ENCODE results near the gene PSMG4. TPM values are rescaled to one million over a fixed set of nuclear protein-coding genes. Genes with fewer than 3 reads are reported as not detected.

Gene PSMG4
- total RNA-seq, 1 experiment from 2014 or later: 35.0 TPM

GRCh38 chr6:3245216-3245615, 13.5 kb upstream of the PSMG4 start:
- ChIA-PET CTCF (no interaction called here), RAD21 (ENCODE audit: low non-redundant PET in 1 of 2, low total read pairs in 2 of 2, uncharacterized antibody in 2 of 2, unreplicated experiment in 2 of 2) (no interaction called here), POLR2A (no interaction called here)
- Histone ChIP-seq H3K27ac (ENCODE audit: low read depth, low read length) (no peak overlapping the region), H3K4me1 (ENCODE audit: control insufficient read depth in 1 of 2, insufficient read depth in 2 of 2, low read length in 2 of 2) (peaks cover 0 to 10% of the 10 kb centered on the region in 2 experiments; a peak in 2 of 4 replicates), H3K4me3 (replicated peaks in 1 of 2; ENCODE audit: low read depth in 1 of 2, low read length in 2 of 2) (no peak overlapping the region), H3K27me3 (ENCODE audit: insufficient read depth, low read length) (no peaks in the 10 kb centered on the region), H2AFZ (ENCODE audit: low read depth, low read length, poor library complexity, severe bottlenecking) (no peak overlapping the region), H3K79me2 (ENCODE audit: insufficient read depth, low read length) (no peaks in the 10 kb centered on the region), H3K4me2 (ENCODE audit: low read length) (no peak overlapping the region), H4K20me1 (ENCODE audit: insufficient read depth) (no peaks in the 10 kb centered on the region), H3K36me3 (ENCODE audit: control insufficient read depth in 1 of 2, insufficient read depth in 2 of 2, low read length in 2 of 2) (no peaks in the 10 kb centered on the region), H3K9me2 (ENCODE audit: insufficient read depth) (no peaks in the 10 kb centered on the region), H3K9ac (ENCODE audit: low read length) (no peak overlapping the region), H3K9me3 (ENCODE audit: control insufficient read depth in 1 of 2, insufficient read depth in 1 of 2, low read depth in 1 of 2, low read length in 2 of 2) (no peaks in the 10 kb centered on the region)
- no peak for TF ChIP-seq ZNF274 (IDR thresholded peaks at IDR 0.05; ENCODE audit: low read depth, low read length)
- TF ChIP-seq FOSL1 (IDR thresholded peaks at IDR 0.05; ENCODE audit: low read depth): no peak
- TF ChIP-seq YY1 (IDR thresholded peaks at IDR 0.05; ENCODE audit: extremely low read depth, insufficient replicate concordance, low read depth, low read length): no peak
- no peak for TF ChIP-seq POLR2AphosphoS5 (IDR thresholded peaks at IDR 0.05; ENCODE audit: low read depth, low read length)
- no peak for TF ChIP-seq CEBPB (IDR thresholded peaks at IDR 0.05; ENCODE audit: low read depth)
- no peak for TF ChIP-seq SRF (IDR thresholded peaks at IDR 0.05; ENCODE audit: low read depth)
- no peak for TF ChIP-seq ZFX (IDR thresholded peaks at IDR 0.05)
- no peak for TF ChIP-seq SP1 (IDR thresholded peaks at IDR 0.05; ENCODE audit: low read depth)
- TF ChIP-seq SIN3A (IDR thresholded peaks at IDR 0.05; ENCODE audit: low read depth): no peak
- TF ChIP-seq MAX (IDR thresholded peaks at IDR 0.05): no peak
- intact Hi-C loops (cut with micrococcal nuclease): no loop called here
- no TSS peak for BruUV-seq (replicated peaks)
- DNase-seq (ENCODE audit: low read depth, low spot score) (no peak), ATAC-seq (no peak)

DNA sequence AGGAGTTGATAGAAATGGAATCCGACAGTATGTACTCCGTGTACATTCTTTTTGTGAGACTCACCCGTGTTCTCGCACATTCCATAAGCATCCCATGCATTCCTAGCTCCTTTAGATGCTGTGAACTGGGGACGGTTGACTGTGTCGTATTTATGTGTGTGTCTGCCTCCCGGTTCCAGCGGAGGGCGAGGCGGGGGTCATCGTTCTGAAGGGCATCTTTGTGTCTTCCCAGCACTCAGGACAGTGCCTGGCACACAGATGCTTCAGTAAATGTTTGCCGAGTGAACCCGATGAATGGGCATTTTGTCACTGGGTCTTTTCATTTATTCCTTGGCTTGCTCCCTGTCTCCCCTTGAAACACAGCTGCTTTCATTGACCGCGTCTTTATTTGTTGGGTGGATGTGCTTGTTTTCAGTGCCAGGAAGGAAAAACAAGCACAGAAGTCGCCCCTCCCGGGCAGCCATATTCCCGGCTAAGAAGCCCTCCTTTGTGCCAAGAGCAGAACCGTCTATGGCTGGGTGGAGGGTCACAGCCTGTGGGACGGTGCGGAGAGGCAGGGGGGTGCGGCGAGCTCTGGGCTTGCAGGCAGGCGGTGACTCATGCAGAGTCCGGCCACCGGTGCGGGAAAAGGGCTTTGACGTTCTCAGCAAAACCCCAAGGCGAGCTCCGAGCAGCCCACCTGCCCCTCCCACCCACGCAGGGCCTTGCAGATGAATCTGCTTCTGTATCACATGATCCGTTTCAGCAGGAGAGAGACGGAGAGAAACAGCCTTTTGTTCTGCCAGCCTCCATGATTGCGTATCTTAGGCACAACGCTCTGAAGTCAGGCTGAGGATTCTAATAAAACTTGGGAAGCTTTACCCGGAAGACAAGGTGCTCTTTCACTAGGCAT, 11.2 kb upstream of the PSMG4 start:
- no TSS peak for BruUV-seq (replicated peaks)
- peaks cover 0 to 27% of the 10 kb centered on the region in 2 experiments; a peak in 2 of 4 replicates for H3K4me1 ChIP-seq (ENCODE audit: control insufficient read depth in 1 of 2, insufficient read depth in 2 of 2, low read length in 2 of 2)
- no peak overlapping the region for H3K4me3 ChIP-seq (replicated peaks in 1 of 2; ENCODE audit: low read depth in 1 of 2, low read length in 2 of 2)
- CTCF ChIA-PET: no interaction called here
- POLR2A ChIA-PET: no interaction called here
- intact Hi-C loops (cut with micrococcal nuclease): no loop called here
- DNase-seq (ENCODE audit: low read depth, low spot score): no peak
- H3K79me2 ChIP-seq (ENCODE audit: insufficient read depth, low read length): no peaks in the 10 kb centered on the region
- no peaks in the 10 kb centered on the region for H4K20me1 ChIP-seq (ENCODE audit: insufficient read depth)
- no peak overlapping the region for H3K4me2 ChIP-seq (ENCODE audit: low read length)
- H3K36me3 ChIP-seq (ENCODE audit: control insufficient read depth in 1 of 2, insufficient read depth in 2 of 2, low read length in 2 of 2): no peaks in the 10 kb centered on the region
- ATAC-seq: no peak
- no peaks in the 10 kb centered on the region for H3K9me3 ChIP-seq (ENCODE audit: control insufficient read depth in 1 of 2, insufficient read depth in 1 of 2, low read depth in 1 of 2, low read length in 2 of 2)
- no peaks in the 10 kb centered on the region for H3K9me2 ChIP-seq (ENCODE audit: insufficient read depth)
- RAD21 ChIA-PET (ENCODE audit: low non-redundant PET in 1 of 2, low total read pairs in 2 of 2, uncharacterized antibody in 2 of 2, unreplicated experiment in 2 of 2): no interaction called here
- H3K27me3 ChIP-seq (ENCODE audit: insufficient read depth, low read length): no peaks in the 10 kb centered on the region
- no peak overlapping the region for H3K9ac ChIP-seq (ENCODE audit: low read length)
- H2AFZ ChIP-seq (ENCODE audit: low read depth, low read length, poor library complexity, severe bottlenecking): no peak overlapping the region
- no peak overlapping the region for H3K27ac ChIP-seq (ENCODE audit: low read depth, low read length)
- TF ChIP-seq ZBTB33 (IDR thresholded peaks at IDR 0.05; ENCODE audit: extremely low read depth, insufficient replicate concordance, low read length) (no peak), RAD21 (IDR thresholded peaks at IDR 0.05; ENCODE audit: low read depth) (no peak), SP1 (IDR thresholded peaks at IDR 0.05; ENCODE audit: low read depth) (no peak), CEBPB (IDR thresholded peaks at IDR 0.05; ENCODE audit: low read depth) (no peak), TCF7L2 (IDR thresholded peaks at IDR 0.05; ENCODE audit: borderline replicate concordance, extremely low read depth, insufficient read depth, insufficient read length) (no peak), ZFX (IDR thresholded peaks at IDR 0.05) (no peak), YY1 (IDR thresholded peaks at IDR 0.05; ENCODE audit: extremely low read depth, insufficient replicate concordance, low read depth, low read length) (no peak), SIN3A (IDR thresholded peaks at IDR 0.05; ENCODE audit: low read depth) (no peak), SRF (IDR thresholded peaks at IDR 0.05; ENCODE audit: low read depth) (no peak), ZNF274 (IDR thresholded peaks at IDR 0.05; ENCODE audit: low read depth, low read length) (no peak), POLR2AphosphoS5 (IDR thresholded peaks at IDR 0.05; ENCODE audit: low read depth, low read length) (no peak), MAX (IDR thresholded peaks at IDR 0.05) (no peak)
